Measurements from ENCODE around the gene SART1.

DNA sequence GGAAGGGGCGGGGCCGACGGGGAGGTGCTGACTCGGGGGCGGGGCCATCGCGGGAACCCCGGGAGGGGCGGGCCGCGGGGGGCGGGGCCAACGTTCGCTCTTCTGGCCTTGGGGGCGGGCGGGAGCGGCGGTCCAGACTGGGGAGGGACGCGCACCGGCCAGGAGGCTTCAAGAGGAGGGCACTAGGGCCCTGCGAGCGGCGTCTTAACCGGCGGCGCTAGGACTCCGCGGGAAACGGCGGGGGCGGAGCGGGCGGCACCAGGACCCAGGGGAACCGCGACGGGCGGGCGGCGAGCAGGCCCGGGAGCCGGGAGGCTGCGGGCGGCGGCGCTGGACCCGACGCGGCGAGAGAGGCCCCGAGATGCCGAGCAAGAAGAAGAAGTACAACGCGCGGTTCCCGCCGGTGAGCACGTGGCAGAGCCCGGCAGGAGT is 42.4 kb upstream of the SART1 start, which contains the start of gene DRAP1:
- no peak for TF ChIP-seq CTCF (IDR thresholded peaks at IDR 0.05; ENCODE audit: low read length)
- no peak for TF ChIP-seq EZH2 (optimal IDR thresholded peaks at IDR 0.05; ENCODE audit: low read depth, low read length)
- TF ChIP-seq EZH2phosphoT487 (IDR thresholded peaks at IDR 0.05; ENCODE audit: low read length), result no peak
